ENCODE data around the gene ATG13.
"Not testable (repeated sequence)": the region's sequence is repeated elsewhere in the genome, so short reads cannot be mapped to it uniquely, and the experiment has no call there.

ATG13 gene

DNA sequence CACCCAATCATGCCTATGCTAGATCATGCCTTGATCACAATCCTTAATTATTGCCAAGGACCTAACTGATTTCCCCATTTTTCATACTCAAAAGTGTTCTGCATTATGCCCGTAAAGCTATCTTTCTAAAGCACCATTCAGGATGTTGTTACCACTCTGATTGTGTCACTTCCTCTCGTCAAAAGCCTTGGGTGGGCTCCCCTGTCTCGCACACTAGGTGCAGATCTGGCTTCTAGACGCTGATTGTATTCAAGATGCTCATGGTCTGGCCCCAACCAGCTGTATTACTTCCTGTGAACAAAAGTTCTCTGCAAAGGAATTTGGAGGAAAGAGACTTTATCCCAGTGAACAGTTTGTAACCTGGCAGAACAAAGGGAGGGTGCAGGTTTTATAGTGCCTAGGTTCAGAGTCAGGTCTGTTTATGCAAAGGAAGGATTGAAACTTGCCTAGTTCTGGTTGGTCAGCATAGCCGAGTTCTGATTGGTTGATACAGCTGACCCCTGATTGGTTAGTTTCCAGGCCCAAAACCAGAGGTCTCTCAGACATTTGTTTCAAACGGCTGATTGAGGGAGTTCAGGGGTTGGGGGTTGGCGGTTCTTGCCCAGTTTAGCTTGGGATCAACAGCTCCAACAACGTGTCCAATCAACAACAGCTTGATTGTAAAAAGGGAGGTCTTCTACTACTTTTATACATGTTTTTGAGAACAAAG is 25.4 kb downstream of the ATG13 start:
- no peak for DNase-seq (ENCODE audit: low read depth in 2 of 2, low spot score in 1 of 2)

DNA sequence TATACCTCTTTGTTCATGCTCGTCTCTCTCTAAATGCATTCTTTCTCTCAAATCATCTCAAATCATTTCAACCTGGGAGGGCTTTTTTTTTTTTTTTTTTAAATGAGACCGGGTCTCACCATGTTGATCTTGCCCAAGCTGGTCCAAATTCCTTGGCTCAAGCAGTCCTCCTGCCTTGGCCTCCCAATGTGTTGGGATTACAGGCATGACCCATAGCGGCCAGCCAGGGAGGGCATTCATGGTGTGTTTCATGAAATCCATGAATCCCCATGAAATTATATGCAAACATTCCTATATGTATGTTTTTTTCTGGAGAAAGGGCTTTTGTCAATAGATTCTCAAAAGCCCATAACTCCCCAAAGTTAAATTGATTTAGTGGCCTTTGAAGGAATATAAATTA is 26.2 kb downstream of the ATG13 start:
- no peak for DNase-seq (ENCODE audit: low read depth in 2 of 2, low spot score in 1 of 2)

DNA sequence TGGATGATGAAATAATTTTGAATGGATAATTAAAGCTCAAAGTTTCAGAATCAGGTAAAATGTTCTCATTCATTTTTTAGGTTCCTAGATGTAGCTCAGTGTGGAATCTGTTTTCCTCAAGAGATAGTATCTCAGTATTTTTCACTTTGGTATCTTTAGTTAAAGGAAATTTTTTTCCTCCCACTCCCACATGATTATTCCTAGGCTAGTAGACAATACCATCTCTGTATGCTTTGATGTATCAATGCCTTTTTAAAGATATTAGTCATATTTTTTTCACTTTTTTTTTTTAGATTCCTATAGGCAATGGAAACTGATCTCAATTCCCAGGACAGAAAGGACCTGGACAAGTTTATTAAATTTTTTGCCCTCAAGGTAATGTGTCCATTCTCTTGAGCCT is 26.6 kb downstream of the ATG13 start:
- DNase-seq (ENCODE audit: low read depth in 2 of 2, low spot score in 1 of 2), result no peak

DNA sequence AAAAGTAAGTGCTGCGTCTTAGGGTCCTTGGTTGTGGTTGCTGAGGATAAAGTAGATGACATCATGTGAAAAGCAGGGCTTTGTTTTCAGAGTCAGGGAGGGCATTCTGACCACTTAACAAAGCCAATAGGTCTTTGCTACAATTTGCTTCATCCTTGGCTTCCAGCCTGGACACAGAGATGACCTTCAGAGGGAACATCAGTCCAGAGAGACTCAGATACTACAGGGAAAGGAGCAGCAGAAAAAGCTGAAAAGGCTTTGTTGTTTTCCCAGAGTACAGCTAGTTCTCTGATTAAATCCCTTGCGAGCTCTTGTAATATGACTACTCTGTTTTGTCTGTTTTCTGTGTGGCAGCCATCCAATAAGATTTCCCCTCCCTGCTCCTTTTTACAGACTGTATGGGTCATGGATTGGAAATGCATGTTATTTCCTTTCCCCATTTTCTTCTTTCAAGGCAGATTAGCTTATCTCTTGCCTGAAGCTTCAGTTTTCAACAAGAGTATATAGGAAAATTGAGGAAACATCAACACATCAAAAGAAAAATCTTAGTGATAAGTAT is 31.9 kb downstream of the ATG13 start:
- no peak for DNase-seq (ENCODE audit: low read depth in 2 of 2, low spot score in 1 of 2)

DNA sequence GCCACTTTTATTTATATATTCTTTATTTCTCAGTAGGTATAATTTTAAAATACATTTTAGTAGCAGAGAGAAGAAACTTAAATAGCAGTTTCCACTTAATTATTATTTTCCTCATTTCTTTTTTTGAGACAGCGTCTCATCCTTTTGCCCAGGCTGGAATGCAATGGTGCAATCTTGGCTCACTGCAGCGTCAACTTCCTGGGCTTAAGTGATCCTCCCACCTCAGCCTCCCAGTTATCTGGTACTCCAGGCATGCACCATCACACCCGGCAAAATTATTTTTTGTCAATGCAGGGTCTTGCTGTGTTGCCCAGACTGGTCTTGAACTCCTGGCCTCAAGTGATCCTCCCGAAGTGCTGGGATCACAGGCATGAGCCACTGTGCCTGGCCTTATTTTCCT is 38.3 kb downstream of the ATG13 start:
- no peak for DNase-seq (ENCODE audit: low read depth in 2 of 2, low spot score in 1 of 2)

DNA sequence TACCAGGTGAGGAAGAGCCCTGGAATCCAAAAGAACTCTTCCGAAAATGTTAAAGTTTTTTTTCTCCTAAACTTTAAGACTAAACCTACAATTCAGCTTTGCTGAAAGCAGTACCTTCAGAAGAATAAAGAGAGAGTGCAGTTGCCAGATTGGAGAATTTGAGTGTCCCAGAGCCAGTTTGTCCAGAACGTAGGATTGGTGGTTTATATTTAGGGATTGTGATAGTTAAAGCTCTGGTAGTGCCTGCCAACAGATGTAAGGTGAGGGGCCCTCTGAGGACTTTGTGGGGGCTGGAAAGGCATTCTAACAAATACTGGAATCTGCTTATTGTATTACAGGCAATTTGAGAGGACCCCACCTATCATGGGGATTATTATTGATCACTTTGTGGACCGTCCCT is 39.8 kb downstream of the ATG13 start:
- no peak for DNase-seq (ENCODE audit: low read depth in 2 of 2, low spot score in 1 of 2)

DNA sequence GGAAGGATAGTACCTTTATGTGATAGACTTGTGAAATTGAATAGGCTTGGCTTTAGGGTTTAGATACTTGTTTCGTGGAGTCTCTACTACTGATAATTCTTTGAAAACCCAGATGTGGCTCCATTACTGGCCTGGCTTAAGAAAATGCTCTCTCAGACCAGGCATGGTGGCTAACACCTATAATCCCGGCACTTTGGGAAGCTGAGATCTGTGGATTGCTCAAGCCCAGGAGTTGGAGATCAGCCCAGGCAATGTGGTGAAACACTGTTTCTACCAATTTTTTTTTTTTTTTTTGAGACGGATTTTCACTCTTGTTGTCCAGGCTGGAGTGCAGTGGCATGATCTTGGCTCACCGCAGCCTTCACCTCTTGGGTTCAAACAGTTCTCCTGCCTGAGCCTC is 40.9 kb downstream of the ATG13 start:
- DNase-seq (ENCODE audit: low read depth in 2 of 2, low spot score in 1 of 2), result no peak

DNA sequence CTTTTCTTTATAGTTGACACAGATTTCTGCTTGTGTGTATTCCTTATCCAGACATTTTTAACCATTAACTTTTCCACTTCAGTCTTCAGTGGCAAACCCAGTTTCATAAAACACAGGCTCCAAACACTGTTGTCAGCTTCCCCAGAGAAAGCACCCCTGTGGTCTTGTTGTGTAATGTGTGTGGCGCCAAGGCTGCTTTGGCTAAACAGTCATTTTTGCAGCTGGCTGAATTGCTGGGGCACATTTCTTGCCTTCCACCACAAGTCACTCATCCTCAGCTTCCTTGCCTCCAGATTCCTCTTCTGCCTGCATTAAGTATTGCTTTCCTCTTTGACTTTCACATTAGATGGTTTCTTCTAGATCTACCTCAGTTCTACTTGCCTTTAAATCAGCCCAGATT is 42.6 kb downstream of the ATG13 start:
- DNase-seq (ENCODE audit: low read depth in 2 of 2, low spot score in 1 of 2), result no peak

DNA sequence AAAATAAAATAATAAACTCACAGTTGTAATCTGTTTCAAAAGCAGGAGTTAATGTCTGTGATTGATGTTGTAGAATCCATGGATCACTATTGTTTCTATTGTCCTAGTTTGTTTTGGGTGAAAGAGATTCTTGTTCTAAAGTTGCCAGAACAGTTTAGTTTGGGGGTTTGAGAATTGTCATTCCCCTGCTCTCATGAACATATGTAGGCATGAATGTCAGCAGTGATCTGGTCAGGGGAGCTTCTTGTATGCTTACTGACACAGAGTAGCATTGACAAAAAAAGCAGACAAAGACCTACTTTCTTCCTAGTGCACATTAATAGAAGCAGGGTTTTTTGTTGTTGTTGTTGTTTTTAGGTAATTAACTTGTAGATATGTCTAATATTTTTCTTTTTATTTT is 44.5 kb downstream of the ATG13 start:
- DNase-seq (ENCODE audit: low read depth in 2 of 2, low spot score in 1 of 2), result no peak

DNA sequence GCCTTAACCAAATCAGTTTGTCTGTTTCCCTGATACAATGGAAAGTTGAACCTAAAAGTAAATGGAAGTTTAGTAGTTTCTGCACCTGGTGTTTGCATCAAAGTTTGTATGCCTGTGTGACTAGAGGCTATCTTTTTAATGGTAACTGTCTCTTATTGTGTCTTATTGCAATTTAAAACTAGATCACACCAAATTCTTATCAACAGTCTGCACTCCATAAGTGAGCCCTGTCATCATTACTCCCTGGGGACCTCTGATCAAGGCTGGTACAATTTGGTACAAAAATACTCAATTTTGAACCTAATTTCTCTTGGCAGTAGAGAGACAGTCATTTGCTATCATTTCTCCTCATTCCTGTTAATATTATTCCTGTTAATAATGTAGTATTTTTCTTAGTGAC is 45.0 kb downstream of the ATG13 start:
- no peak for DNase-seq (ENCODE audit: low read depth in 2 of 2, low spot score in 1 of 2)

DNA sequence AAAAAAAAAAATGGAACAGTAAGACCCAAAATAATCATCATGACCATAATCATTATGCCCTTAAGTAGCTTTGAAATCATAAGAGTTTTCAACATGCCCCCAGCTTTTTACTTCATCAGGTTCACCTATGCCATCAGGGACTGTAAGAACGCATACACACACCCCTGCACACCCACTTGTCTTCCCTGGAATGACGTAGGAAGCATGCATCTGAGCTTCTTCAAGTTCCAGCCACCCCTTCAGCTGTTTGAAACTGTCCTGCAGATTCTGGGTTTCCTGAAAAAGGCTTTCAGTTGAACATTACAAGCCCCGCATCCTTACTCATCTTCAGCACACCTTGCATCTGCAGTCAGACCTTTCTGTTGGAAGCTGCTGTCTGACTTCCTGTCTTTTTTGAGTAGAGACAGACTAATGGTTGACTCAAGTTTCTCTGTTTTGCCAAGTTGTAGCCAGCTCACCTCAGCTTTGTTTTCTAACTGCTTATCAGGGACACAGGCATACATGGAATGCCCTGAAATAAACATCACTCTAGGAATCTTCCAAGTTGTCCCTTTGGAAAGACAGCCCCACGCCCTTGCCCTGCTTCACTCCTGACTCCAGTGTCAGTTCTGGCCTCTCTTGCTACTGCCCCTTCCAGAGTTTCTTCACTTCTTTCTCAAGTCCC is 46.1 kb downstream of the ATG13 start:
- DNase-seq (ENCODE audit: low read depth in 2 of 2, low spot score in 1 of 2), result no peak

DNA sequence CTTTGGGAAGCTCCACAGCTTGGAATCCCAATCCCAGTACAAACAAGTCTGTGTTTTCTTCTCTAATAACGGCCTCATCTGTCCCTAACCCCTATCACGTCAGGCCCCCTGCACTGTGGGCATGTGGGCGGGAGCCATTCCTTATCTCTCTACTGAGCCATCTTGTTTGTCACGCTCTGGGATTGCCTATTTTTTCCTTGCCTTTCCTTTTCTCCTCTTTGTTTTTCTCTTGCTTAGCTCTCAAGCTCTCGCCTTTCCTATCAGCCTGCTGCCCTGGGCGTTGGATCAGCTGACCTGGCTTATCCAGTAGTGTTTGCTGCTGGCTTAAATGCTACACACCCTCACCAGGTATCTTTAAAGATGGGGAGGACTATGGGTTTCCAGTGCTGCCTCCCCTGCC is 47.3 kb downstream of the ATG13 start:
- DNase-seq (ENCODE audit: low read depth in 2 of 2, low spot score in 1 of 2), result no peak

DNA sequence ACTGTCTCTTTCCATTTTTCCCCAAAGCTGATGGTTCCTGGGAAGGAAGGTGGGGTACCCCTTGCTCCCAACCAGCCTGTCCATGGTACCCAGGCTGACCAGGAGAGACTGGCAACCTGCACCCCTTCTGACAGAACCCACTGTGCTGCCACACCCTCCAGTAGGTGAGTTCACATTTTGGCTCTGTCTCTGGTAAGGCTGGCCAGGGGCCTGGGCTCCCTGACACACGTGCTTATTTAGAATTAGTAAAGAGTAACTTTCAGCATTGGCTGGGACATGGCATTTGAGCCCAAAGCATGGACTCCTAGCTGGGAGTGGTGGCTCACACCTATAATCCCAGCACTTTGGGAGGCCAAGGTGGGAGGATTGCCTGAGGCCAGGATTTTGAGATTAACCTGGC is 48.0 kb downstream of the ATG13 start:
- DNase-seq (ENCODE audit: low read depth in 2 of 2, low spot score in 1 of 2), result no peak

DNA sequence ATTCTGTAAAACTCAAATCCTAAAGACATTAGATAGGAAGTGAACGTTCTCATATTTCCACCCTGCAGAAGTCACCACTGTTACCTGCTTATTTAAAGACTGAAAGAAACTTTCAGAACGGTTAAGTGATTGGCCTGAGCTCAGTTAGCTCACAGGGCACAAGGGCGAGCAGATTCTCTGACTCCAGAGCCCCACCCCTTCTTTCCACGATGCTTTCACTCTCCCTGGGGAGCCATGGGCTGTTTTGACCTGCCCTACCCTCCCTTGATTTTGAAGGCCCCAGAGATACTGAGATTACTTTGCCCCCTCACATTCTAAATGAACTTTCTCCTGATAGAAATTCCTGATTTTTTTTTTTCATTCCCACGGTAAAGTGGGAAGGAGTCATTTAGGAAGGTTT is 49.2 kb downstream of the ATG13 start:
- DNase-seq (ENCODE audit: low read depth in 2 of 2, low spot score in 1 of 2), result no peak

DNA sequence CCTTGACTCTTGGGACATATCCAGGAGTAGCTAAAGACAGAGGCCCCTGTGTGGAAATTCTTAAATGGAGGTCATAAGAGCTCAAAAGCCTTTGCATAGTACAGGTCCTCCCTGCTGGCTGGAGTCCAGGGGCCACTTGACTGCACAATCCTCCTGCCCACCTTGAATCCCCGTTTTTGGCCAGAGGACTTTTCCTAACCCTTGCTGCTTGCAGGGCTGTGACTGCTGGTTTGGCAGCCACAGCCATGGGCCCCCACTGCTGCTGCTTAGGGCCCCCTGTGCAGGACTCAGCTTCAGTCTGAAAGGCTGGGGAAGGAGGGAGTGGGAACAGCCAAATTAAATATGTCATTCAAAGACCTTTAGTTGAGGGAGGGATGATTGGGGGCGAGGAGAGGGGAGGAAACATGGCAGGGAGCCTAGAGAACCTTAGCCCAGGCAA is 49.7 kb downstream of the ATG13 start:
- no peak for DNase-seq (ENCODE audit: low read depth in 2 of 2, low spot score in 1 of 2)

DNA sequence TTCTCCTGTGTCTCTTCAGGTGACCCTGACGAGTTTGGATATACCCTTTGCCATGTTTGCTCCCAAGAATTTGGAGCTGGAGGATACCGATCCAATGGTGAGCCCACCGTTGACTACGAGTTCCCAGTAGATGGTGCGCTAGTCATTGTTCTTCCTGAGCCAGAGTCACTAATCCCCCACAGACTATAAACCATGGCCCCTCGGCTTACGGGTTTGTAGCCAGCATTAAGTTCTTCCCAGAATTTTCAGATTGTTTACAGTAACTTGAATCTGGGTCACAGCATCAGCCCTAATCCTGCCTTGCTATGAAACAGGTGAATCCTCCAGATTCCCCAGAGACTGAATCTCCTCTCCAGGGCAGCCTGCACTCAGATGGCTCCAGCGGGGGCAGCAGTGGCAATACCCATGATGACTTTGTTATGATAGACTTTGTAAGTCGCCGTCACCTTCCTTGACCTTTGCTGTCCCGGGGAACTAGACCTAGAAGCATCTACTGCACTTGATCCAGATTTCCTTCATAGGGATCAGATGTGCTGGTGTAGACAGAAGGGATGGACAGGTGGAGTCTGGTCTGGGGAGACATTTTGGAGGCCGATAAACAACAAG is 51.2 kb downstream of the ATG13 start:
- DNase-seq (ENCODE audit: low read depth in 2 of 2, low spot score in 1 of 2), result no peak

DNA sequence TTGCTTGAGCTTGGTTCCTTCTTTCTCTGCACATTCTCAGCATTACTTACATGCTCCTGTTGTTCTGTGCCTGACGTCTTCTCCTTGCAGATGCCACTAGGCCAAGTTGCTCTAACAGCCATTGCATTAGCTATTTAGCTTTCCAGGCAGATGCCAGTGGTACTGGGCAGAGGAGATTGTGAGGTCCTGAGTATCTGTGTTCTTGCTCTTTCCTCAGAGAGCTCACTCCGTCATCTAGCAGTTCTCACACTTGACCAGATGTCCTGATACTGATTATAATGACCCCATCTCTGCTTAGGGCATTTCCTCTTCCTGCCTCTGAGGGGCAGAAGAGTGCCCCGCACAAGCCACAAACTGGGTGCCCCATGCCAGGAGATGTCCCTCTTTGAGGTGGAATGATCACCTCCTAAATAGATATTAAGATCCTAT is 52.4 kb downstream of the ATG13 start:
- no peak for DNase-seq (ENCODE audit: low read depth in 2 of 2, low spot score in 1 of 2)

DNA sequence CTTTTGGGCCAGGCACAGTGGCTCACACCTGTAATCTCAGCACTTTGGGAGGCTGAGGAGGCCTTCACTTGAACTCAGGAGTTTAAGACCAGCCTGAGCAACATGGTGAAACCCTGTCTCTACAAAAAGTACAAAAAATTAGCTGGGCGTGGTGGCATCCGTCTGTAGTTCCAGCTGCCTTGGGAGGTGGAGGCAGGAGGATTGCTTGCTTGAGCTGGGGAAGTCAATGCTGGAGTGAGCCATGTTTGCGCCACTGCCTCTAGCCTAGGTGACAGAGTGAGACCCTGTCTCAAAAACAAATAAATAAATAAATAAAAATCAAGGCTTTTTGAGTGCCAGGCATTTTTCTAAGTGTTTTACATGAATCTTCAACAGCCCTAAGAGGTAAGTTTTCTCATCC is 53.2 kb downstream of the ATG13 start:
- DNase-seq (ENCODE audit: low read depth in 2 of 2, low spot score in 1 of 2), result not testable (repeated sequence)

DNA sequence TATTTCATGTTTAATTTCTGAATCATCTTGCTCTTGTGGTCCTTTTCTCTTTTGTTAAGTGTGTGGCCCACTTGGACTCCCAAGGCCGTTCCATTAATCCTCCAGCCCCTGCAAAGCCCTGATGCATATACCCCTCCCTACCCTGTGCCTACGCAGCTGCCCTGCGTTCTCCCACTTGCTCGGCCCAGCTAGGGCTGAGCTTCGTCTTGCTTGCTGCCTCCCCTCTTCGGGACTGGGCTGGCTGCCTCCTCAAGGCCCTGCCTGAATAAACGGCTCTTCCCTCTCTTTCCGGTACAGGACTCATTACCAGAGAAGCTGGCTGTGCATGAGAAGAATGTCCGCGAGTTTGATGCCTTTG is 54.6 kb downstream of the ATG13 start:
- no peak for DNase-seq (ENCODE audit: low read depth in 2 of 2, low spot score in 1 of 2)

DNA sequence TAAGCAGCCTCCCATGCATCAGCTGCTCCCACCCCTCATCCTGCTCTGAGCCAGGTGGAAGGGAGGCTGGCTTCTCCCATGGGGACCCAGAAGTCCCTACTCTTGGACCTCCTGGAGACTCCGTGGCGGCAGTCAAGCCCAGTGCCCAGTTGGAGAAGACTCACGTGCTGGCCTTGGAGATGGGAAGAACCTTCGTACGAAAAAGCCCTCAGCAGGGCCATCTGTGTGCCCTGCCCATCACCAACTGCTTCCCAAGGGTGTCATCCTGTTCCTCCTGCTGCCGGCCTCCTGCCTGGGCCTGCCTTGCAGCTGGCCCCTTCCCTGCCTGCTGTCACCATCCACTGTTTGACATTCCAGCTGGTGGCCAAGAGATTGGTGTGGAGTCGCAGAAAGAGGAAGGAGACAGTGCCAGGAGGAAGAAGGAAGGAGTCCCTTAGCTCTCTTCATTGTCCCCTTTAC is 55.1 kb downstream of the ATG13 start:
- no peak for DNase-seq (ENCODE audit: low read depth in 2 of 2, low spot score in 1 of 2)

DNA sequence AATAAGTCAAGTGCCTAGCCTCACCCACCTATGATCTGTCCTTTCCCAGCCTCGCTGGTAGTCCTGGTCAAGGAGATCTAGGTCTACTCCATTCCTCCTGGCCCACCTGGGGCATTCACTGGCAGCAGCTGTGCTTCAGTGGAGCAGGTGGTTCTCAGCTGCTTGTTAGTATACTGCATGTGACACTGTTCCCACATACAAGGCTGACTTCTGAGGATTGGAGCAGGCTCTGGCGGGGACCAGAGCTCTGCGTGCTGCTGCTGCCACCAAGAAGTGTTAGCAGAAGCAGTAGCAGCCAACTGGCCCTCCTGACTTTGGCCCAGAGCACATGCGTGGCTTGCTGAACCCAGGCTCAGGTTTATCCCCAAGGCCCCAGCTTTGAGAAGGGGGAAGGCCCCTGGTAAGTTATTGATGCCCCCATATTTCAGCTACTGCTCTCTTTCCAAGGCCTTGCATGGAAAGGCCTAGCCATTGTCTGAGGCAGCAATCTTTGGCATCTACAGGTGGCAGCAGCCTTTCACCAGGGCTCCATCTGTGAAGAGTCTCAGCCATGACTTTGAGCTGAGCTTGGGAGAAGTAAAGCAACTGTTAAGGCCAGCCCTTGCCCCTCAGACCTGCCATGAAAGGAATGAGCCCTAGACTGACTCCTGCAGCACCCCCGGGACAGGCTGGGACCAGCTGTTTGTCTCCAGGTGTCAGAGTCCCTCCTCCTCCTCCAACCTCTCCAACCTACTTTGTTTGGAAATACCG is 56.5 kb downstream of the ATG13 start:
- no peak for DNase-seq (ENCODE audit: low read depth in 2 of 2, low spot score in 1 of 2)

All from stimulated activated CD8-positive, alpha-beta memory T cell treated with anti-CD3 and anti-CD28 coated beads, Interleukin-4, amount 100 ng/mL, for 1 hour (primary cell).